PC-3 (cell line): Measurements from ENCODE around the gene POLD1. TPM values are rescaled to one million over a fixed set of nuclear protein-coding genes. Genes with fewer than 3 reads are reported as not detected.

Source experiments
- ATAC-seq: fragments of 200-7000 bp; cut with Tn5 transposase; 2 replicates; pipeline ENCODE4 v1.9.1; 2020; ENCODE audit warnings: mild to moderate bottlenecking, moderate library complexity
- BruUV-seq: library from RNA; stranded (reverse); fragments of 400-500 nt; replicated peaks from 2 replicates; lab custom pipeline; 2021; lab: Mats Ljungman, UMichigan
- CTCF ChIA-PET: fragments of 300-600 bp; sonication (Branson Sonifier 250); formaldehyde crosslinking; loops from one replicate; lab custom pipeline; 2022; ENCODE audit warnings: antibody characterized with exemption; lab: Charles Lee
- POLR2A ChIA-PET: fragments of 300-600 bp; sonication (Branson Sonifier 250); formaldehyde crosslinking; loops from one replicate; lab custom pipeline; 2022; ENCODE audit warnings: antibody characterized with exemption; ENCODE audit not compliant: unreplicated experiment; lab: Charles Lee
- DNase-seq: peaks from one replicate; pipeline ENCODE4 v3.0.0-alpha.2; 2015
- H2AFZ ChIP-seq: fragments of 300-600 bp; sonication (generic); 2 replicates; pipeline ENCODE4 v1.6.0; 2016; ENCODE audit warnings: antibody characterized with exemption, low read length
- H3F3A ChIP-seq: fragments of 300-600 bp; sonication (generic); one replicate; pipeline ENCODE4 v1.6.0; 2017; ENCODE audit warnings: antibody characterized with exemption, low read length, control low read depth, mild to moderate bottlenecking; ENCODE audit not compliant: unreplicated experiment
- H3K27ac ChIP-seq: fragments of 300-600 bp; sonication (generic); 2 replicates; pipeline ENCODE4 v1.5.1; 2016; ENCODE audit warnings: mild to moderate bottlenecking, low read length
- H3K27me3 ChIP-seq: fragments of 300-600 bp; sonication (generic); 2 replicates; pipeline ENCODE4 v1.6.1; 2016; ENCODE audit warnings: low read length, mixed read lengths
- H3K36me3 ChIP-seq: fragments of 300-600 bp; sonication (generic); 2 replicates; pipeline ENCODE4 v1.6.1; 2016; ENCODE audit warnings: low read depth, mixed run types, low read length, mixed read lengths
- H3K4me1 ChIP-seq: fragments of 300-600 bp; sonication (generic); 2 replicates; pipeline ENCODE4 v1.5.1; 2016; ENCODE audit warnings: low read length; ENCODE audit not compliant: insufficient read depth
- H3K4me2 ChIP-seq: fragments of 300-600 bp; sonication (generic); 2 replicates; pipeline ENCODE4 v1.6.0; 2016; ENCODE audit warnings: low read length
- H3K4me3 ChIP-seq: fragments of 300-600 bp; sonication (generic); 2 replicates; pipeline ENCODE4 v1.5.1; 2016; ENCODE audit warnings: mild to moderate bottlenecking, low read length, mixed read lengths
- H3K79me2 ChIP-seq: fragments of 300-600 bp; sonication (generic); 2 replicates; pipeline ENCODE4 v1.6.1; 2017; ENCODE audit warnings: low read length, mixed read lengths
- H3K9ac ChIP-seq: fragments of 300-600 bp; sonication (generic); 2 replicates; pipeline ENCODE4 v1.6.0; 2016; ENCODE audit warnings: mild to moderate bottlenecking, low read length
- H3K9me2 ChIP-seq: fragments of 300-600 bp; sonication (generic); replicated peaks from 2 replicates; pipeline ENCODE4 v1.6.1; 2016; ENCODE audit warnings: mixed run types, low read length, mixed read lengths
- H3K9me3 ChIP-seq: fragments of 300-600 bp; sonication (generic); 2 replicates; pipeline ENCODE4 v1.6.1; 2016; ENCODE audit warnings: low read length, mixed read lengths
- H4K20me1 ChIP-seq: fragments of 300-600 bp; sonication (generic); 2 replicates; pipeline ENCODE4 v1.6.1; 2016; ENCODE audit warnings: low read length, mixed read lengths
- CTCF ChIP-seq: fragments of 300-600 bp; sonication (generic); conservative IDR thresholded peaks from 2 replicates; pipeline ENCODE4 v1.5.1; 2017; ENCODE audit warnings: antibody characterized with exemption, low read depth, mild to moderate bottlenecking, low read length
- EZH2 ChIP-seq: fragments of 300-600 bp; sonication (generic); IDR thresholded peaks from one replicate; pipeline ENCODE4 v1.6.1; 2017; ENCODE audit warnings: antibody characterized with exemption, mild to moderate bottlenecking, low read length; ENCODE audit not compliant: unreplicated experiment
- EZH2phosphoT487 ChIP-seq: fragments of 300-600 bp; sonication (generic); IDR thresholded peaks from 2 replicates; pipeline ENCODE4 v1.6.1; 2018; ENCODE audit warnings: mild to moderate bottlenecking, antibody characterized with exemption, low read length, borderline replicate concordance
- intact Hi-C: fragments of 100-400 bp; cut with micrococcal nuclease; formaldehyde crosslinking; loops from 2 replicates; pipeline ENCODE4 v1.9.0; 2023
- total RNA-seq: library from RNA; depleted of rRNA; stranded (reverse); fragments of >200 nt; gene quantifications from 2 replicates; pipeline ENCODE4 v1.2.3, GENCODE V29; 2014

The POLD1 gene
- total RNA-seq, 1 experiment from 2014 or later = 165 TPM

- H3K9me3 ChIP-seq = no peaks in the 10 kb centered on the region
- TF ChIP-seq CTCF (no peak), EZH2 (no peak), EZH2phosphoT487 (no peak)
These were observed 39.3 kb downstream of the POLD1 start for GRCh38 chr19:50423279-50424113.

GRCh38 chr19:50425581-50425980 lies 41.4 kb downstream of the POLD1 start:
- no peaks in the 10 kb centered on the region for H3K9me2 ChIP-seq
- H3K36me3 ChIP-seq = no peaks in the 10 kb centered on the region
- BruUV-seq = no TSS peak
- ChIA-PET POLR2A (no interaction called here), CTCF (no interaction called here)
- H3K27me3 ChIP-seq = no peaks in the 10 kb centered on the region
- DNase-seq (no peak), ATAC-seq (no peak)
- H3K4me1 ChIP-seq = no peaks in the 10 kb centered on the region
- H3K4me3 ChIP-seq = no peak overlapping the region
- no peaks in the 10 kb centered on the region for H3K79me2 ChIP-seq
- no peak overlapping the region for H3K4me2 ChIP-seq
- H3K27ac ChIP-seq = no peak overlapping the region
- no peaks in the 10 kb centered on the region for H4K20me1 ChIP-seq
- no peak overlapping the region for H2AFZ ChIP-seq
- no peak for TF ChIP-seq EZH2
- TF ChIP-seq CTCF = no peak
- TF ChIP-seq EZH2phosphoT487 = no peak
- H3K9me3 ChIP-seq = no peaks in the 10 kb centered on the region
- no peaks in the 10 kb centered on the region for H3F3A ChIP-seq
- intact Hi-C loops = no loop called here
- no peak overlapping the region for H3K9ac ChIP-seq

More at GRCh38 chr19:50423279-50424113, 39.3 kb downstream of the POLD1 start:
- ChIA-PET POLR2A (no interaction called here), CTCF (no interaction called here)
- intact Hi-C loops = no loop called here
- BruUV-seq = no TSS peak
- no peak overlapping the region for H3K4me2 ChIP-seq
- no peaks in the 10 kb centered on the region for H4K20me1 ChIP-seq
- no peak overlapping the region for H3K27ac ChIP-seq
- H3K36me3 ChIP-seq = no peaks in the 10 kb centered on the region
- no peak overlapping the region for H3K4me3 ChIP-seq
- H3K27me3 ChIP-seq = peaks cover 19% of the 10 kb centered on the region
- no peak overlapping the region for H2AFZ ChIP-seq
- ATAC-seq (no peak), DNase-seq (no peak)
- H3K9ac ChIP-seq = no peak overlapping the region
- no peaks in the 10 kb centered on the region for H3K9me2 ChIP-seq
- no peaks in the 10 kb centered on the region for H3K79me2 ChIP-seq
- H3F3A ChIP-seq = no peaks in the 10 kb centered on the region
- no peaks in the 10 kb centered on the region for H3K4me1 ChIP-seq

- DNase-seq (no peak), ATAC-seq (no peak)
- no peak overlapping the region for H3K4me2 ChIP-seq
- no TSS peak for BruUV-seq
- TF ChIP-seq CTCF (no peak), EZH2phosphoT487 (no peak), EZH2 (no peak)
- H4K20me1 ChIP-seq = no peaks in the 10 kb centered on the region
- H2AFZ ChIP-seq = no peak overlapping the region
- H3K36me3 ChIP-seq = no peaks in the 10 kb centered on the region
- H3K27me3 ChIP-seq = no peaks in the 10 kb centered on the region
- H3F3A ChIP-seq = no peaks in the 10 kb centered on the region
- H3K4me1 ChIP-seq = no peaks in the 10 kb centered on the region
- H3K9me3 ChIP-seq = no peaks in the 10 kb centered on the region
- no peak overlapping the region for H3K4me3 ChIP-seq
- no peaks in the 10 kb centered on the region for H3K9me2 ChIP-seq
- no peak overlapping the region for H3K27ac ChIP-seq
- ChIA-PET CTCF (no interaction called here), POLR2A (no interaction called here)
- intact Hi-C loops = no loop called here
- H3K79me2 ChIP-seq = no peaks in the 10 kb centered on the region
- H3K9ac ChIP-seq = no peak overlapping the region
These were observed 43.3 kb downstream of the POLD1 start for GRCh38 chr19:50427318-50427925.
